Measurements from ENCODE around the gene RPL35.

Gene RPL35

DNA sequence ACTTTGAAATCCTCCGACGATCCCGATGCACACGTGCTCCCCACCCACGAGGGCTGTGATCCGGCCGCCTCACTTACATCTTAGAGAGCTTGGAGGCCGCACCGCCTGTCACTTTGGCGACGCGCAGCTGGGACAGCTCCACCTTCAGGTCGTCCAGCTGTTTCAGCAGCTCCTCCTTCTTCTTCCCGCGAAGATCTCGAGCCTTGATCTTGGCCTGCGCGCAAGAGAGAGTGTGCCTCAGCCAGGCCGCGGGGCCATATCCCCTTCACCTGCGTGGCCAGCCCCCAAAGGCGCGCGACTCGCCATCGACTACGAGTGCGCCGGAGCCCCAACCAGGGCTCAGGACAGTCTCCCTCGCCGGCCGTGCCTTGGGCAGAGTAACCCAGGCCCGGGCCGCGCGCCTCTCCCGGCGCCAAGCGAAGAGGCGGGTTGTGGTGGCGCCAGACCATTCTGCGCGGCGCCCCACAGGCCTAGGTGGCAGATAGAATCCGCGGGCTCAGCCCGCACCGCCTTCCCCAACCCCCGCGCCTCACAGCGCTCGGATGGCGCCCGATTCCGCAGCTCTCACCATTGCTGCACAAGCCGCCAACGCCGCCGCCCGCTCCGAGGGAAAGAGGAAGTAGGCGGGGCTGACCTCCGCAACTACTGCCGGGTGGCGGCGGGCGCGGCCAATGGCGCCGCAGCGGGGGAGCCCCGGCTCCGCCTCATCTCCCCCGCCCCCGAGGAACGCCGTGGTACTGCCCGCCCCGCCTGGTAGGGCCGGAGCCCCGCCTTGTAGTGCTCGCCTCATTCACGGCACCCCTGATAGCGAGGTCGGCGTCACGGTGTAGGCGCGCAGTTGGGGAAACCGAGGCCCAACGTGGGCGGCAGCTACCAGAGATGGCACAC lies at the start of gene RPL35, which contains the start of gene ARPC5L:
TSS of gene RPL35 (minus strand) at position 616 of the 888 bp plus-strand sequence. CDS start at position 571, 45 bp downstream.
TSS of gene ARPC5L (plus strand) at position 789 of the 888 bp plus-strand sequence. CDS start 7,161 bp downstream, outside the sequence.
- DNase-seq: peak; percentile 99

DNA sequence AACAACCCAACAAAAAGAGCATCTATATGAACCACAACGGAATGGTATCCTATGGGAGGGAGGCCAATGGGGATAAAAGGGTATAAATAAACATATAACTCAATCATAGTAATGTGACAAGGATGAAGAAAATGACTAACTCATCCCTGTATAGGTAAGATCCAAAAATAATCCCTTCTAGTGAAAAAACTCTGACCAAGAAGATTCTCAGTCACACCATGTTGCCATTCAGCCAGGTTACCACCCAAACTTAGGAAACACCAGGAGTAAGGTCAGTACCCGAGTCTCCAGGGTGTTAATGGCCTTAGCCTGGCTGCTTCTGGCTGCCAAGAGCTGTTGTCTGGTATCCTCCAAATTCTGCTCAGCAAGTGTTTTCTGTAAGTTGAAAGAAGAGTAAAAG lies 46.3 kb upstream of the RPL35 start:
- no peak for DNase-seq

- DNase-seq: no peak
These were observed 45.2 kb upstream of the RPL35 start for GRCh38 chr9:124906966-124907365.

GRCh38 chr9:124899845-124900244 lies 38.1 kb upstream of the RPL35 start:
- DNase-seq: no peak

- no peak for DNase-seq
These were observed 36.1 kb upstream of the RPL35 start for GRCh38 chr9:124897570-124898460.

- DNase-seq: no peak
These were observed 33.0 kb upstream of the RPL35 start for GRCh38 chr9:124894741-124895170.

- no peak for DNase-seq
These were observed 32.4 kb upstream of the RPL35 start for GRCh38 chr9:124894035-124894740.

- no peak for DNase-seq
These were observed 28.4 kb upstream of the RPL35 start for GRCh38 chr9:124890179-124890578.

DNA sequence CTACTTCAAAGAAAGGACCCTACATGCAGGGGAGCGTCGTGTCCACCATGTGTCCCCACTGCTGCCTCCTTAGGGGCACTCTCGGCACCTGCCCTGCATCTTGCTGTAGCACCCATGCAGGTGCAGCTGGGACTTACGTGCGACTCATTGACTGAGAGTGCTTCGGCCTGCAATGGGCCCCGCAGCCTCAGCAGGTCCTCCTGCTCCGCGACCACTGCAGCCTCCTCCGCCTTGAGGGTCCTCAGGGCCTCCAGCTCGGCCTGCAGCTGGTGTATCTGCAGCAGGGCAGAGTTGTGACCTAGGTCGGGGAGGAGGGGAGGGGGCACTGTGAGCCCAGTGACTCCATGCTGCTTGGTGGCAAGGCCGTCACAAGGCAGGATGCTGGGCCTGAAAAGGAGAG lies 27.2 kb upstream of the RPL35 start:
- DNase-seq: no peak

DNA sequence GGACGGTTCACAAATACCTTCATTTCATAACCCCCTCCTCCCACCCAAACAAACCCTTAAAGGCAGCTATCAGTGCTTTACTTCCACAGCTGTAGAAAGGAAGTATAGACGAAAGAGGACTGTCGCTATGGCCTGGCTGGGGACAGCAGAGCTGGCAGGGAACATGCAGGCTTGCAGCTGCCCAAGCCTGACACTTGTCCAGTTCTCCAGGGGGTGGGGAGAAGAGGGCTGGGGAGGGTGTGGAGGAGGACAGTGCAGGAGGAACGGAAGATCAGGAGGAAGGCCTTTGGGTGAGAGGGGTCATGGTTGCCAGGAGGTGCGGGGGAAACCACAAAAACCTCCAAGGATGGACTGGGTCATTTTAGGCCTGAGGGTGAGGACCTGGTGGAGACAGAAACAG lies 26.1 kb upstream of the RPL35 start:
- DNase-seq: no peak

DNA sequence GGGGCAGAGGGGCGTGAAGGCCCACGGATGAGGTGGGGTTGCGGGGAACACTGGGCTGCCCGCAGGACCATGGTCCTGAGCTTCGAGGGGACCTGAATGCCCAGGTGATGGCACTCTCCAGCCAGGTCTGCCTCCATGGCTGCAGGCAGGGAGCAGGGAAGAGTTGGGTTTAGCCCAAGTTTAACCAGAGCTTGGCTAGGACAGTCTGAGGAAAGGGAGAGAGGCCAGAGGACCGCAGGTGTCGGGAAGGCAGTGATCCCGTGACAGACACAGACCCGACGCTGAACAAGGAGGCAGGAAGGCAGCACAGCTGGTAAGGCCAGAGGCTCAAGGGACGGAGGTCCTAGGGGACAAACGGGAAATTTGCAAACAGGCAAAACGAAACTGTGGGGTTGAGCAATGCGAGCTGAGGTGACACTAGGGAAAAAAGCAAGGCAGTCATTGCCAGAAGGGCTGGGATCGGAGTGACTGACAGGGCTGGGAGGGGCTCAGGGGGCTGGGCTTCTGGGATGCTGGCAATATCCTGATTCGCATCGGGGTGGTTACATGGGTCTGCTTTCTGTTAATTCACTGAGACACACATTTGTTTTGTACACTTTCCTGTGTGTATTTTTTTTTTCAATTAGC lies 25.2 kb upstream of the RPL35 start:
- no peak for DNase-seq

- no peak for DNase-seq
These were observed 24.7 kb upstream of the RPL35 start for GRCh38 chr9:124886461-124886860.

- no peak for DNase-seq
These were observed 23.8 kb upstream of the RPL35 start for GRCh38 chr9:124885551-124885950.

- DNase-seq: no peak
These were observed 22.6 kb upstream of the RPL35 start for GRCh38 chr9:124884376-124884775.

DNA sequence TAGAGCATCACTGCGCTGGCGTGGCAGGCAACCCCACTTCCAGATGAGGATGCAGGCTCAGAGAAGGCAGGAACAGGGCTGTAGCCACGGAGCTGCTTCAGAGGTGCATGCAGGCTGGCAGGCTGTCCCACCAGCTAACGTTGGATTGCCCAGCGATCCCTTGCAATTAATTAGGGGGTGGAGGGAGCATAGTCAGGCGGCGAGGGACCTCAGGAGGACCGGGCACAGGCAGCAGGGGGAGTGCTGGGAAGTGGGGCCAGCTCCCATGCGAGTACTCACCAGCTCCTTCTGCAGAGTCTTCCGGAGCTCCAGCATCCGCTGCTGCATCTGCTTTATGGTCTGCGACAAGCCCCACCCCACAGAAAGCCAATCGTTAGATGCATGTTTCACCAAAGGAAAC lies 20.5 kb upstream of the RPL35 start:
- no peak for DNase-seq

DNA sequence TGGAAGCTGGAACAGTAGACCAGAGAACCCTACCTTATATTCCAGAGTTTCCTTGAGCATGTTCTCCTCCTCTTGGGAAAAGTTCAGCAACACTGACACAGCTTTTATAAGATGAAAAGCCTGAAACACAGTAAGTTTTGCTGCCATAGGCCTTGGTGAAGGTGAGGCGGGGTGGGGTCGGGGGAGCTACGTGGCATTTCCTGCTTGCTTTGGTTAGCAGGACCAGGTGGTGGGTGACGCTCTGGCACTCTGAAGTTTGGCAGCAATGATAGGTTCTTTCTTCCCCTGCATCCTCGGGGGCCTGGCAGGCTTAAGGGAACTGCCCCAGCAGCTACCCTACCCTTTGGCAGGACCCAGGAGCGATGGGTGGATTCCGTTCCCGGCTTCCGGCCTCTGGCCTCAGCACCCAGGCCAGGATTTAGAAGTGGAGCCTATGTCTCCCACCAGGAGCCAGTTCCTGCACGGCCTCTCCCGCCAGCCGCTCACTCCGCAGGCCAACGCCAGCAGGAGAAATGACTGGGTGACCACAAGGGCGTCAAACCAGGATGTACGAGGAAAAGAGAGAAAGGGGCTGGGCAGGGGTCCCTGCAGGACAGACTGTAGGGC lies 19.5 kb upstream of the RPL35 start:
- DNase-seq: no peak

DNA sequence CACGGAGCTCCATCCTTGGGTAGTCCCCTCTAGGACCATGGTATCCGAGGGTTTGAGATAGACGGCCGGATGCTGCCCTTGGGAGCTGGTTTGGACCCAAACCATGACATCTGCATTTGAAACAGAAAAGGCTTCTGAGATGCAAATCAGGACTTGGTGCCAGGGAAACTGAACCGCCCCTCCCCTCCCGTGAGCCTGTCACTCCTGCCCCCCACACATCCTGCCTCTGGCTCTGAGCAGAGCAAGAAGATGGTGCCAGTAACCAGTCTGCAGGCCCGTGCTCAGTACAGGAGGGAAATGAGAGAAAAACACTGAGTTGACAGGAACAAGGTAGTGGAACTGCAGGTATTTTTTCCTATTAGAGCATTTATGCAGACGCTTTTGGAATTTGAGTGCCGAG lies 18.7 kb upstream of the RPL35 start:
- no peak for DNase-seq

DNA sequence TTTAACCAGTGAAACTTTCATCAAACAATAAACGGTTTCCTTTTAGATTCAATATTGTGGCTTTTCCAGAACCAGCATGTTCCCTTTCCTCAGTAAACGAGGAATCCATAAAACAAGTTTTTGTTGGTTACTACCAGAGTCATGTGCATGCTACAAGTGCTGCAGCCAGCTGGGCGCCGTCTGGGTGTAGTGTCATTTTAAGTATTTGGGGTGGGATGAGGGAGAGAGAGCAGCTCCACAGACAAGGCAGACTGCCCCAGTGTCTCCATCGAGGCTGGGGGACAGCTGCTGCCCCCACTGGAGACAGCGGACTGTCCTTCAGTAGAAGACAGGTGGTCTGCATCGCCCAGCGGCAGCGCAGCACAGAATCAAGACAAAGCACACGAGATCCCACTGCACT lies 17.5 kb upstream of the RPL35 start:
- no peak for DNase-seq

DNA sequence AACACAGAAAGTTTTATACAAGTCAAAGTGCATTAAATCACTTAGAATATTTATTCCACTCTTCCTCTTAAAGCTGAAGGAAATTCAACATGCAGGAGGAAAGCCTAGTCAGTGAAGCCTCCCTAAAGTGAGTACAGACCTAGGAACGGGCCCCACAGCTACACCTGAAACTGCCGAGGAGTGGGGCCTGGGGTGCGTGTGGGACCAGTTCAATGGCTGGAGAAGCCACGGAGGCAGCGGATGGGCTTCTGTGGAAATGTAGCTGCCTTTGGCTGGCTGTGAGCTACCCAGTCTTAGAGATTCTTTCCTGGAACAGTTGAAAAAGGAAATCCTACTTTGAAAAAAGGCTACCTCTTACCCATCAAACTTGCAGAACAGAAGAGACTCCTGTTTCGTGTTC lies 16.8 kb upstream of the RPL35 start:
- no peak for DNase-seq

DNA sequence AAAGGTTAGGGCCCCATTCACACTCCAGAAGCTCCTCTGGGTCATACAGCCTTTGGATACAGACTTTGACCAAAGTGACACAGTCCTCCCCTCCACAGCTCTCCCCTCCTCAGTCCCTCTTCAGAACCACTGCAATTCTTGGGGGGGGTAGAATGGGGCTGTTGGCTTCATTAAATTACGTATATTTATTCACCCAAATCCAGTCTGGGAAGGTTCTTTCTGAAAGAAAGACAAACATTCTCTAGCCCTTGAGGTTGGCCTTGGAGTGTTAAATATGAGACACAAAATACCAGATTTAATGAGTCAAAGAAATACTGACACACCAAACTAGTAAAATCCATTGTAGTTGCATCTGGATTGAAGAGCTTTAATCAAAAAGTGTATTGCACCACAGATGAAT lies 16.3 kb upstream of the RPL35 start:
- no peak for DNase-seq

DNA sequence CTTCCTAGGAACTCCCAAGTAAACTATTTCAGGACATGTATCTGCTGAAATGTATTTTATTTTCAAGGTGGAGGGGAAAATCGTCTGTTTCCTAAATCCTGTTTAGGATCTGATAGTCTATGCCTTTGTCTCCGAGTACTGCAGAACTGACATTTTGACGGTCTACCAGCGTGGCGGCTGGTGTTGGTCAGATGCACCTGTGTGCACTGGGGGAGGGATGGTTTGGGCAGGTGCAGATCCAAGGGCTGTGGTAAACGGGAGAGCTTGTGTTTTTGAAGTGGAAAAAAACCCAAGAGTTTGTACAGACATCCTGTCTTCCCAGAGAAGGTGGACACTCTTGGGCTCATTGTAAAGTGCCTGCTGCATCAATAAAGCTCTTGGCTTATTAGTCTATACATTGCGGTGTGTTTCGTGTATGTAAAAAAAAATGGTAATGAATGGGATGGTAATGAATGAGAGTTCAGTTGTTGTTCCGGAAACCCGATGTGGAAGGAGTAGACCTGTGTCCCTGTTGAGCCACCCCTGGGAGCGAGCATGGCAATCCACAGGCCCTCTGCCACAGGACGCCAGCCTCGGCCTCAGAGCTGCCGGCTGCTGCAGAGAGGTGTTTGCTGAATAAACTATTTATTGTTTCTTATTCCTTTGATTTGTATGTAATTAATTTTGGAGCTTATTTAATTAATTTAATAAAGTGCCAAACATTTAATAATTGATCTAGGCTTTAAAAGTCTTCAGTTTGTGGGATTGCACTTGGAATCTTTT lies 15.4 kb upstream of the RPL35 start:
- no peak for DNase-seq

Measured in activated effector memory CD4-positive, alpha-beta T cell treated with anti-CD3 and anti-CD28 coated beads, Interleukin-2, amount 50 U/mL, for 16 hours (primary cell).